Mesendoderm (in vitro differentiated cells): ENCODE measurements around the gene ERCC6.

Experiments
- DNase-seq: peaks from one replicate; pipeline ENCODE4 v3.0.0; 2013
- H2AK5ac ChIP-seq: 2 replicates; pipeline ENCODE4 v1.6.1; 2013; ENCODE audit warnings: low read length, inconsistent platforms
- H2BK120ac ChIP-seq: 2 replicates; pipeline ENCODE4 v1.6.1; 2013; ENCODE audit warnings: low read depth, mild to moderate bottlenecking, low read length, moderate library complexity, mixed read lengths
- H2BK15ac ChIP-seq: replicated peaks from 2 replicates; pipeline ENCODE4 v1.6.1; 2013; ENCODE audit warnings: low read depth, mild to moderate bottlenecking, moderate library complexity
- H2BK5ac ChIP-seq: 2 replicates; pipeline ENCODE4 v1.6.1; 2013; ENCODE audit warnings: low read length, inconsistent platforms
- H3K18ac ChIP-seq: 2 replicates; pipeline ENCODE4 v1.6.1; 2013; ENCODE audit warnings: mild to moderate bottlenecking, low read length, mixed read lengths
- H3K23ac ChIP-seq: one replicate; pipeline ENCODE4 v1.6.1; 2013; ENCODE audit warnings: low read length
- H3K27ac ChIP-seq: 2 replicates; pipeline ENCODE4 v1.5.1; 2013; ENCODE audit warnings: low read depth, mild to moderate bottlenecking, inconsistent platforms, low read length, moderate library complexity
- H3K27me3 ChIP-seq: 2 replicates; pipeline ENCODE4 v1.6.1; 2013; ENCODE audit warnings: low read length, control low read depth, mild to moderate bottlenecking, inconsistent platforms; ENCODE audit not compliant: insufficient read depth, poor library complexity
- H3K36me3 ChIP-seq: 2 replicates; pipeline ENCODE4 v1.6.1; 2013; ENCODE audit warnings: low read length, inconsistent platforms; ENCODE audit not compliant: control insufficient read depth, insufficient read depth
- H3K4ac ChIP-seq: one replicate; pipeline ENCODE4 v1.6.1; 2013; ENCODE audit warnings: low read depth, mild to moderate bottlenecking, low read length, moderate library complexity
- H3K4me1 ChIP-seq: 2 replicates; pipeline ENCODE4 v1.6.1; 2013; ENCODE audit warnings: low read depth, low read length, inconsistent platforms; ENCODE audit not compliant: control insufficient read depth
- H3K4me2 ChIP-seq: 2 replicates; pipeline ENCODE4 v1.6.1; 2013; ENCODE audit warnings: low read length
- H3K4me3 ChIP-seq: 2 replicates; pipeline ENCODE4 v1.5.1; 2013; ENCODE audit warnings: mild to moderate bottlenecking, low read length
- H3K56ac ChIP-seq: one replicate; pipeline ENCODE4 v1.6.1; 2013; ENCODE audit warnings: low read length
- H3K79me1 ChIP-seq: 2 replicates; pipeline ENCODE4 v1.6.1; 2013; ENCODE audit warnings: low read length, inconsistent platforms
- H3K79me2 ChIP-seq: 2 replicates; pipeline ENCODE4 v1.6.1; 2013; ENCODE audit warnings: mild to moderate bottlenecking, low read length; ENCODE audit not compliant: control insufficient read depth, insufficient read depth
- H3K9ac ChIP-seq: 2 replicates; pipeline ENCODE4 v1.6.1; 2013; ENCODE audit warnings: low read length, inconsistent platforms
- H4K5ac ChIP-seq: one replicate; pipeline ENCODE4 v1.6.1; 2013; ENCODE audit warnings: low read length
- H4K8ac ChIP-seq: one replicate; pipeline ENCODE4 v1.6.1; 2013; ENCODE audit warnings: low read depth, mild to moderate bottlenecking, control low read depth, low read length, moderate library complexity
- WGBS: extraction: QIAGEN DNeasy Blood & Tissue Kit; methylation state at CpG from one replicate; pipeline ENCODE4 v1.1.7; 2013; ENCODE audit warnings: low lambda C conversion rate, missing lambda C conversion rate; ENCODE audit not compliant: insufficient coverage; ENCODE audit errors: extremely low coverage; 5-methylcytosine and 5-hydroxymethylcytosine counted together

Gene ERCC6

DNA sequence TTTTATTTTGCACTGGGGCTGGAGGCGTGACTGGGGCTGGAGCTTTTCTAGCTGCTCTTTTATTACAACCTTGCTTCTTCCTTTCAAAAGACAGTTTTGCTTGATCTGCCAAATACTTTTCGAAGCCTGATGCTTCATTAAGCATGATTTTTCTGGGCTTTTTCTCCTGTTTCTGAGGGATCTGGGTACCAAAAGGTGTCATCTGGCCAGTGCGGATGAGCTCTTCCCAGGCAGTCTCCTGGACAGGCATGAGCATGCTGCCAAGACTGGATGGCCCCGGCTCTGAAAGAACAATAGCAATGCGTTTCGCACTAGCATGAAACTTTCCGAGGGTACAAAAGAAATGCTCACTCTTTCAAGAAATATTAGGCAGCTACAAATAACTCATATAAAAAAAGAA lies 14.4 kb downstream of the ERCC6 start:
- Histone ChIP-seq H4K8ac (no peak overlapping the region), H3K4me2 (no peak overlapping the region), H2AK5ac (no peak overlapping the region), H3K56ac (no peak overlapping the region), H3K27ac (no peak overlapping the region), H3K4me1 (no peaks in the 10 kb centered on the region), H3K79me2 (no peaks in the 10 kb centered on the region), H2BK5ac (no peak overlapping the region), H3K23ac (no peak overlapping the region), H3K36me3 (no peaks in the 10 kb centered on the region), H4K5ac (no peak overlapping the region), H2BK120ac (no peak overlapping the region), H3K79me1 (no peaks in the 10 kb centered on the region), H3K4ac (no peak overlapping the region), H3K18ac (no peak overlapping the region), H3K4me3 (no peak overlapping the region), H3K27me3 (no peaks in the 10 kb centered on the region), H3K9ac (no peak overlapping the region), H2BK15ac (no peak overlapping the region)
- no peak for DNase-seq
- WGBS: no CpG with 5 or more reads among the region's 7 CpGs

- no CpG with 5 or more reads among the region's 1 CpG for WGBS
- H3K18ac ChIP-seq: no peak overlapping the region
Observed at GRCh38 chr10:49523301-49523700, 15.6 kb downstream of the ERCC6 start.

DNA sequence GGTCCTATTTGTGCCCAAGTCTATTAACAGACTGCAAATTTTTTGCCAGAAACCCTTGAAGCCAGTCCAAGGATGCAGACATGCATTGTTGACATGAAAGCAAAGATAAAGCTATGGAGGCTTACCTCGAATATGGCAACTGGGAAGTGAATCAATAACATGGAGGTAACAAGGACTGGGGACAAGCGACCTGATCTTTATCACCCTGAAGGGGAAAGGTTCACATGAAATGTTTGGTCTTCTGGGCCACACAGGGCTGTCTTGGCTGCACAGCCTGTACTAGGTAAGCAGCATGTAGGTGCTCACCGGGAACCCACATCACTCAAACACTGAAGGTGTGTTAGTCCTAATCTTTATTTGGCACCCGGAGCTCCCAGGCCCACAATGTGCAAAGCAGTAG lies 17.9 kb downstream of the ERCC6 start:
- Histone ChIP-seq H3K4ac (no peak overlapping the region), H3K56ac (no peak overlapping the region), H2AK5ac (no peak overlapping the region), H3K79me1 (peaks cover 2% of the 10 kb centered on the region), H3K36me3 (no peaks in the 10 kb centered on the region), H3K27ac (no peak overlapping the region), H3K4me3 (no peak overlapping the region), H3K23ac (no peak overlapping the region), H2BK120ac (no peak overlapping the region), H3K79me2 (no peaks in the 10 kb centered on the region), H3K27me3 (no peaks in the 10 kb centered on the region), H4K8ac (no peak overlapping the region), H2BK15ac (no peak overlapping the region), H3K4me1 (no peaks in the 10 kb centered on the region), H4K5ac (no peak overlapping the region), H2BK5ac (no peak overlapping the region), H3K4me2 (no peak overlapping the region), H3K9ac (no peak overlapping the region), H3K18ac (no peak overlapping the region)
- no CpG with 5 or more reads among the region's 4 CpGs for WGBS
- DNase-seq: no peak

More at GRCh38 chr10:49523301-49523700, 15.6 kb downstream of the ERCC6 start:
- no peak overlapping the region for H3K4me3 ChIP-seq
- H3K56ac ChIP-seq: no peak overlapping the region
- no peak overlapping the region for H2BK5ac ChIP-seq
- no peak overlapping the region for H3K4ac ChIP-seq
- no peak overlapping the region for H3K9ac ChIP-seq
- no peak overlapping the region for H3K27ac ChIP-seq
- no peak overlapping the region for H3K4me2 ChIP-seq
- H3K79me2 ChIP-seq: no peaks in the 10 kb centered on the region
- H4K5ac ChIP-seq: no peak overlapping the region
- no peak overlapping the region for H2BK15ac ChIP-seq
- no peaks in the 10 kb centered on the region for H3K4me1 ChIP-seq
- no peak for DNase-seq
- H3K36me3 ChIP-seq: no peaks in the 10 kb centered on the region
- H2BK120ac ChIP-seq: no peak overlapping the region
- no peak overlapping the region for H2AK5ac ChIP-seq
- H4K8ac ChIP-seq: no peak overlapping the region
- H3K27me3 ChIP-seq: no peaks in the 10 kb centered on the region
- no peak overlapping the region for H3K23ac ChIP-seq
- peaks cover 2% of the 10 kb centered on the region for H3K79me1 ChIP-seq

DNA sequence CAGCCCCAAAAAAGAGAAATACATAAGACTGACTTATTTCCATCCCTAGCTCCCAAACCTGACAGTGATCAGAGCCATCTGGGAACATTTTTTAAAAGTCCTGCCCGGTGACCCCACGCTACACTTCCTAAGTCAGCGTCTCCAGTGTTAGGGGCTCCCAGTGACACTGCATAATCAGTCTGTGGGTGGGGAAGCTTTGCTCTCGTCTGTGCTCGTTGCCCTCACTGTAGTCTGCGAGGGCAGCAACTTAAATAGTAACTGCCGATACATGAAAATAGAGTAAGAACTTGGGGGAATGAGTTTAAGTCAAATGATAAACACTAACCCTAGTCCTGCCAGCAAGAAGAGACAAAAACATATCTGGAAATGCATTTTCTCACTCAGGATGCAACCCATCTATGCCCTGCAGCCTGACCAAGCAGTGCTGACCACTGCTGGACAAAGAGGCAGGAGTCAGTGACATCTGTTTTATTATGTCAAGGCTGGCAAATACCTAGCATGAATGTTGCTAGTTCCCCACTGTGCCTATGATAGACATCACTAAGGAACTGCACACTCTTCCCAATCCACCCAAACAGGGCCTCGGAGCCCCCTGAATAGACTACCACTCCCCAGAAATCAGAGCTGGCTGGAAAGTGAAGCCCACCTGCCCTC lies 18.7 kb downstream of the ERCC6 start:
- H3K4me3 ChIP-seq: no peak overlapping the region
- no peak overlapping the region for H3K9ac ChIP-seq
- no peak overlapping the region for H3K4me2 ChIP-seq
- no peak overlapping the region for H4K5ac ChIP-seq
- peaks cover 2% of the 10 kb centered on the region for H3K79me1 ChIP-seq
- H3K23ac ChIP-seq: no peak overlapping the region
- no peak overlapping the region for H4K8ac ChIP-seq
- no peak overlapping the region for H3K4ac ChIP-seq
- no peak overlapping the region for H3K27ac ChIP-seq
- no peaks in the 10 kb centered on the region for H3K27me3 ChIP-seq
- H2BK15ac ChIP-seq: no peak overlapping the region
- no peak overlapping the region for H3K56ac ChIP-seq
- H3K79me2 ChIP-seq: no peaks in the 10 kb centered on the region
- H3K36me3 ChIP-seq: no peaks in the 10 kb centered on the region
- no peaks in the 10 kb centered on the region for H3K4me1 ChIP-seq
- no peak overlapping the region for H2BK120ac ChIP-seq
- no peak overlapping the region for H3K18ac ChIP-seq
- H2AK5ac ChIP-seq: no peak overlapping the region
- H2BK5ac ChIP-seq: no peak overlapping the region
- WGBS: no CpG with 5 or more reads among the region's 8 CpGs
- no peak for DNase-seq

GRCh38 chr10:49519717-49520116 lies 19.2 kb downstream of the ERCC6 start:
- no peak overlapping the region for H3K27ac ChIP-seq
- no peak overlapping the region for H3K4me2 ChIP-seq
- no CpG with 5 or more reads among the region's 2 CpGs for WGBS
- no peak overlapping the region for H2BK5ac ChIP-seq
- no peak overlapping the region for H3K23ac ChIP-seq
- no peaks in the 10 kb centered on the region for H3K36me3 ChIP-seq
- H3K9ac ChIP-seq: no peak overlapping the region
- no peak overlapping the region for H3K56ac ChIP-seq
- no peak overlapping the region for H3K4ac ChIP-seq
- no peak overlapping the region for H4K5ac ChIP-seq
- no peaks in the 10 kb centered on the region for H3K79me2 ChIP-seq
- H2AK5ac ChIP-seq: no peak overlapping the region
- H4K8ac ChIP-seq: no peak overlapping the region
- no peaks in the 10 kb centered on the region for H3K4me1 ChIP-seq
- H2BK120ac ChIP-seq: no peak overlapping the region
- H3K27me3 ChIP-seq: no peaks in the 10 kb centered on the region
- no peak overlapping the region for H2BK15ac ChIP-seq
- no peak overlapping the region for H3K4me3 ChIP-seq
- H3K18ac ChIP-seq: no peak overlapping the region
- peaks cover 2% of the 10 kb centered on the region for H3K79me1 ChIP-seq
- DNase-seq: no peak

- DNase-seq: peak; percentile 70
- WGBS: no CpG with 5 or more reads among the region's 3 CpGs
- H3K27me3 ChIP-seq: no peaks in the 10 kb centered on the region
Observed at GRCh38 chr10:49518982-49519578, 19.8 kb downstream of the ERCC6 start.

More at GRCh38 chr10:49518982-49519578, 19.8 kb downstream of the ERCC6 start:
- Histone ChIP-seq H3K56ac (no peak overlapping the region), H3K36me3 (no peaks in the 10 kb centered on the region), H3K4me1 (no peaks in the 10 kb centered on the region), H3K23ac (no peak overlapping the region), H4K8ac (no peak overlapping the region), H3K79me1 (peaks cover 2% of the 10 kb centered on the region), H2BK120ac (no peak overlapping the region), H3K27ac (no peak overlapping the region), H3K9ac (no peak overlapping the region), H3K18ac (no peak overlapping the region), H2AK5ac (no peak overlapping the region), H3K4me2 (no peak overlapping the region), H3K4ac (no peak overlapping the region), H2BK5ac (no peak overlapping the region), H2BK15ac (no peak overlapping the region), H3K79me2 (no peaks in the 10 kb centered on the region), H4K5ac (no peak overlapping the region), H3K4me3 (no peak overlapping the region)
